Skeletal muscle tissue (tissue), 4 donors: Measurements from ENCODE around the gene PPFIBP1. TPM values are rescaled to one million over a fixed set of nuclear protein-coding genes. Genes with fewer than 3 reads are reported as not detected.
"Not testable (repeated sequence)": the region's sequence is repeated elsewhere in the genome, so short reads cannot be mapped to it uniquely, and the experiment has no call there.

Experiments used
- H3K27ac ChIP-seq: one replicate; pipeline ENCODE4 v1.7.0; 2013; ENCODE audit warnings: mild to moderate bottlenecking, low read depth, low read length, inconsistent platforms
- H3K27me3 ChIP-seq, 3 donors: one replicate each; pipeline ENCODE4 v1.7.0; 2013; ENCODE audit warnings: low read length in 3 of 3; ENCODE audit not compliant: control insufficient read depth in 3 of 3, insufficient read depth in 3 of 3
- H3K36me3 ChIP-seq, 3 donors: one replicate each; pipeline ENCODE4 v1.7.0; 2013; ENCODE audit warnings: low read length in 3 of 3; ENCODE audit not compliant: control insufficient read depth in 3 of 3, insufficient read depth in 3 of 3
- H3K4me1 ChIP-seq, 3 donors: one replicate each; pipeline ENCODE4 v1.7.0; 2013; ENCODE audit warnings: low read length in 3 of 3, mild to moderate bottlenecking in 3 of 3; ENCODE audit not compliant: control insufficient read depth in 3 of 3, insufficient read depth in 3 of 3
- H3K4me3 ChIP-seq, 3 donors: one replicate each; pipeline ENCODE4 v1.7.0; 2013; ENCODE audit warnings: low read length in 3 of 3
- H3K9ac ChIP-seq, 3 donors: one replicate each; pipeline ENCODE4 v1.7.0; 2013; ENCODE audit warnings: low read length in 3 of 3, mild to moderate bottlenecking in 3 of 3, moderate library complexity in 2 of 3, low read depth in 1 of 3
- H3K9me3 ChIP-seq, 3 donors: one replicate each; pipeline ENCODE4 v1.7.0; 2013; ENCODE audit warnings: low read length in 3 of 3; ENCODE audit not compliant: control insufficient read depth in 3 of 3
- total RNA-seq: library from RNA; depleted of rRNA; stranded (reverse); fragments of >200 nt; gene quantifications from one replicate; pipeline ENCODE4 v1.2.3, GENCODE V29; 2014
- donor health status: Osteomylitis.

The PPFIBP1 gene
- total RNA-seq, 1 donor from 2014 or later: 49.1 TPM

DNA sequence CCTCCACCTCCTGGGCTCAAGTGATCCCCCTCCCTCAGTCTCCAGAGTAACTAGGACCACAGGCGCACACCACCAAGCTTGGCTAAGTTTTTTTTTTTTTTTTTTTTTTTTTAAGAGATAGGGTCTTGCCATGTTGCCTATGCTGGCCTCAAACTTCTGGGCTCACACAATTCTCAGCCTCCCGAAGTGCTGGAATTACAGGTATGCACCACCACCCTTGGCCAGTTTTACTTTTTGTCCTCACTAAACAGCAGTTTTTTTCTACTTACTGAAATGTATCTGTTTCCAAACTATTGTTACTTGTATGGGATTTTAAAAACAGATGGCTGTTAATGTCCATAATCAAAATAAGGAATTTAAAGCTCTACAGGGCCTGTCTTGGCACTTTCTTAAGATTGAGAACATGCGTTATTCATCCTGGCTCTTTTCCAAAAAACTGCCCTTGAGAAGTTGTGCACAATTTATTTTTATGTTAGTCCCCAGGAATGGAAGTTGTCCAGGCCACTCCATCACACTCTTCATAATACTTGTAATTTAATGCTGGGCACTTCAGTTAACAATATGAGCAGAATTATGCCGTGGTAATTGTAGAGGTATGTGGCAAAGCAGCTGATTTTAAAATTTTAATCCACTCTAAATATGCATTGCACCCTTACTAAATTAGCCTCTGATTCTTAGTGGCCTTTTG lies 120.3 kb downstream of the PPFIBP1 start:
- H3K9me3 ChIP-seq: no peaks in the 10 kb centered on the region
- no peaks in the 10 kb centered on the region for H3K27me3 ChIP-seq
- H3K27ac ChIP-seq: no peak overlapping the region
- no peak overlapping the region for H3K4me3 ChIP-seq
- no peak overlapping the region for H3K9ac ChIP-seq
- H3K36me3 ChIP-seq: peaks cover 3 to 12% (median 9%) of the 10 kb centered on the region in 3 donors
- H3K4me1 ChIP-seq: no peaks in the 10 kb centered on the region

DNA sequence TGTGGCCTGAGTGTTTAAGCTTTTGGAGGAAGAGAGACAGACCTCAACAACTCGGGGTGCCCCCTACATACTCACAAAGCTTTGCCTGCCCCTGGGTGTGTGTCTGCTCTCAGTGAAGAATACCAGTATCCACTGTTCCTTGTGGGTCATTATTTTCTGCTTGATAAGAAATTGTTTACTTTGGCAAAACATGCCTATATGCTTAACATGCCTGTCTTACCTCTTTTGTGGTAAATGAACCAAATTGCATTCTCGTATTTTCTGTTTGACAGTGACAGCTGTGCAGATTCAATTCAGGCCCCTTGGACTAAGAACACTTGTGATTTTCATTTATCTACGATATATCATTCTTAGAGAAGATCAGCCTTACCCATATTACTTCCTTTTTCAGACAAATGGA lies 121.7 kb downstream of the PPFIBP1 start:
- no peak overlapping the region for H3K9ac ChIP-seq
- H3K27me3 ChIP-seq: no peaks in the 10 kb centered on the region
- peaks cover 3 to 15% (median 12%) of the 10 kb centered on the region in 3 donors for H3K36me3 ChIP-seq
- H3K27ac ChIP-seq: no peak overlapping the region
- H3K4me1 ChIP-seq: no peaks in the 10 kb centered on the region
- H3K9me3 ChIP-seq: no peaks in the 10 kb centered on the region
- H3K4me3 ChIP-seq: no peak overlapping the region

DNA sequence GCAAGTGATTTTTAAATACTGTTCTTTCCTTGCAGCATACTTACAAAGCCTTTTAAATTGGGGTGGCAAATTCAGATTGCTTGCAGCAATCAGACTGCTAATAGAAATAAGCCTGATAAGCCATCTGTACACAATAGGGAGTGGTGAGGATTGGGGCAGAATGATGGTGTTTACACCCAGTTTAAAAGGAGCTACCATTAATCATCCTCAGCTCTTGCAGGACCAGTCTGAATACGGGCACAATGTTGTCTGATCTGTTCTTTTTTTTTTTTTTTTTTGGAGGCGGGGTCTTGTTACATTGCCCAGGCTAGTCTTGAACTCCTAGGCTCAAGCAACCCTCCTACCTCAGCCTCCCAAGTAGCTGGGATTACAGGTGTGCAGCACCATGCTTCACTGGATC lies 122.1 kb downstream of the PPFIBP1 start:
- H3K4me3 ChIP-seq: no peak overlapping the region

DNA sequence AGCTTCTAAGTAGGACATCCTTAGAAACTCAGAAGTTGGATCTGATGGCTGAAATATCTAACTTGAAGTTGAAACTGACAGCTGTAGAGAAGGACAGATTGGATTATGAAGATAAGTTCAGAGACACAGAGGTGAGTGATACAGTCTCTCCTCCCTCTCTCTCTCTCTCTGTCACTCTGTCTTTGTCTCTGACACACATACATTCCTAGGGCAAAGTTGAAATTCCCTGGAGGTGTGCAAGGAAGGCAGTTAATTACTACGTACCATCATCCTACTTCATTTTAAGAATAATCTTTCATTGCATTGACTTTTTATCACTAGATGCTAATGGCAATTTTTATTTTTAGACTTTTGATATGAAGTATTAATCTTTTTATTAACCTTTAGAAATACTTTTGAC lies 126.0 kb downstream of the PPFIBP1 start:
- no peak overlapping the region for H3K4me3 ChIP-seq
- peaks cover 3 to 17% (median 12%) of the 10 kb centered on the region in 3 donors for H3K36me3 ChIP-seq
- H3K4me1 ChIP-seq: no peaks in the 10 kb centered on the region
- H3K9me3 ChIP-seq: no peaks in the 10 kb centered on the region
- H3K9ac ChIP-seq: no peak overlapping the region
- H3K27ac ChIP-seq: no peak overlapping the region
- no peaks in the 10 kb centered on the region for H3K27me3 ChIP-seq

More for the DNA sequence above, 122.1 kb downstream of the PPFIBP1 start:
- Histone ChIP-seq H3K36me3 (peaks cover 3 to 17% (median 12%) of the 10 kb centered on the region in 3 donors), H3K27ac (no peak overlapping the region), H3K9me3 (no peaks in the 10 kb centered on the region), H3K4me1 (no peaks in the 10 kb centered on the region), H3K9ac (no peak overlapping the region), H3K27me3 (no peaks in the 10 kb centered on the region)

GRCh38 chr12:27651201-27651600 lies 127.2 kb downstream of the PPFIBP1 start:
- Histone ChIP-seq H3K27ac (no peak overlapping the region), H3K36me3 (peaks cover 3 to 13% (median 12%) of the 10 kb centered on the region in 3 donors), H3K4me1 (no peaks in the 10 kb centered on the region)

GRCh38 chr12:27652174-27652763 lies 128.3 kb downstream of the PPFIBP1 start:
- no peak overlapping the region for H3K27ac ChIP-seq
- H3K9ac ChIP-seq: no peak overlapping the region
- H3K4me1 ChIP-seq: no peaks in the 10 kb centered on the region
- no peaks in the 10 kb centered on the region for H3K27me3 ChIP-seq
- H3K4me3 ChIP-seq: no peak overlapping the region
- H3K9me3 ChIP-seq: no peaks in the 10 kb centered on the region
- peaks cover 3 to 12% (median 12%) of the 10 kb centered on the region in 3 donors for H3K36me3 ChIP-seq

More at GRCh38 chr12:27651201-27651600, 127.2 kb downstream of the PPFIBP1 start:
- Histone ChIP-seq H3K4me3 (no peak overlapping the region), H3K9me3 (no peaks in the 10 kb centered on the region), H3K27me3 (no peaks in the 10 kb centered on the region), H3K9ac (no peak overlapping the region)

DNA sequence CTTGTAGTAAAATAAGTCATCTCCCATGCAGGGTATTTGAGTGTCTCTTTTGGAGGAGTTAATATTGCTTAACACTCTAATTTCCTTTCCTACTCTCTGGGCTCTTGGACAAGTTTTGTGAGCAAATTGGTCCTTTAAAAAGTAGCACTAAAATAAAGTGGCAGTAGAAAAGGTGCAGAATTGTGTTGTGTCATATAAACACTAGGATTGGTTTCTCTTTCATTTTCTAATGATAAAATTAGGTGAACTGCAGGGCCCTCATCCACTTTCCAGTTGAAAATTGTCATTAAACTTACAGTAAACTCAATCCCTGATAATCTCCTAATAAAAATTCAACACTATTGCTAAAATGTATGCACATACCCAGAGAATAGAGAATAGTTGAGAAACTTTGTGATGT lies 129.7 kb downstream of the PPFIBP1 start:
- H3K9ac ChIP-seq: no peak overlapping the region
- H3K27ac ChIP-seq: no peak overlapping the region
- no peak overlapping the region for H3K4me3 ChIP-seq
- no peaks in the 10 kb centered on the region for H3K4me1 ChIP-seq
- no peaks in the 10 kb centered on the region for H3K9me3 ChIP-seq
- H3K36me3 ChIP-seq: peaks cover 2 to 17% (median 12%) of the 10 kb centered on the region in 3 donors
- no peaks in the 10 kb centered on the region for H3K27me3 ChIP-seq

DNA sequence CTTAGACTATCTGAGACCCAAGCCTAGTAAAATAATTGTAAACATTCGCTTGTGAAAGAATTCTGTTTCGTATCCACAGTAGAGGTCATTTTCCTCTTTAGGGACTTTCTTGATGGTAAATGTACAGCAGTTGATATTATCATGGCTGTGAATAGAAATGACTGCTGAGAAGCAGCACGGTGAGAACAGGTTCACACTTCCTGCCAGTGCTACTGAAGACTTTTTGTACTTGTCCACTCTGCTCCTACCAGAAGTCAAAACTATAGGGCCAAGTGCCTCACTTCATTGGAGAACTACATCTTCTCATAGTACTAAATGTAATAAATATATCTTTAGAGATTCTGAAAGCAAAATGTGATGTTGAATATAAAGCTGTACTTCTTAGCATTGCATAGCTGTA lies 131.5 kb downstream of the PPFIBP1 start:
- H3K36me3 ChIP-seq: peaks cover 2 to 16% (median 6%) of the 10 kb centered on the region in 3 donors
- H3K9me3 ChIP-seq, H3K27me3 ChIP-seq, H3K4me3 ChIP-seq, H3K9ac ChIP-seq, H3K4me1 ChIP-seq, H3K27ac ChIP-seq: not testable (repeated sequence)

GRCh38 chr12:27657296-27657695 lies 133.3 kb downstream of the PPFIBP1 start:
- no peaks in the 10 kb centered on the region for H3K4me1 ChIP-seq
- no peaks in the 10 kb centered on the region for H3K9me3 ChIP-seq
- H3K36me3 ChIP-seq: peaks cover 12 to 26% (median 15%) of the 10 kb centered on the region in 3 donors
- no peak overlapping the region for H3K4me3 ChIP-seq
- no peak overlapping the region for H3K9ac ChIP-seq
- no peak overlapping the region for H3K27ac ChIP-seq
- H3K27me3 ChIP-seq: no peaks in the 10 kb centered on the region

GRCh38 chr12:27665704-27666103 lies 141.7 kb downstream of the PPFIBP1 start:
- H3K4me3 ChIP-seq: no peak overlapping the region
- H3K9ac ChIP-seq: no peak overlapping the region
- no peaks in the 10 kb centered on the region for H3K9me3 ChIP-seq
- H3K4me1 ChIP-seq: peaks cover 0 to 6% (median 0%) of the 10 kb centered on the region in 3 donors
- H3K36me3 ChIP-seq: peaks cover 25 to 53% (median 27%) of the 10 kb centered on the region in 3 donors
- H3K27ac ChIP-seq: no peak overlapping the region
- no peaks in the 10 kb centered on the region for H3K27me3 ChIP-seq
